A549 (cell line): ENCODE measurements around the gene LPIN3. TPM values are rescaled to one million over a fixed set of nuclear protein-coding genes. Genes with fewer than 3 reads are reported as not detected.

ENCODE experiments used
- ATAC-seq, 2 experiments: fragments of 200-7000 bp in 1 of 2; fragments of >200 bp in 1 of 2; cut with Nextera tagmentation in 1 of 2; cut with Tn5 transposase in 1 of 2; 3 replicates each; pipeline versions ENCODE4 v1.8.0 to v1.9.1; 2018 to 2020; ENCODE audit warnings: mild to moderate bottlenecking in 1 of 2, moderate library complexity in 1 of 2
- CTCF ChIA-PET: fragments of 300-600 bp; sonication (Branson Sonifier 250); formaldehyde crosslinking; extraction: SDS; loops from one replicate; lab custom pipeline; 2021; ENCODE audit warnings: antibody characterized with exemption, inconsistent platforms; lab: Yijun Ruan, JAX
- POLR2A ChIA-PET: fragments of 350-600 bp; formaldehyde crosslinking; extraction: SDS; loops from one replicate; lab custom pipeline; 2021; ENCODE audit warnings: antibody characterized with exemption, inconsistent platforms; lab: Yijun Ruan, JAX
- DNase-seq, 2 experiments: peaks; one replicate each; pipeline versions ENCODE4 v3.0.0 to v3.0.0-alpha.2; 2011 to 2016; ENCODE audit warnings: low read depth in 1 of 2, low spot score in 1 of 2
- FAIRE-seq: peaks from 2 replicates; lab custom pipeline; 2011; peaks lifted over from hg19 to GRCh38; lab: Jason Lieb, UNC
- H3K27ac ChIP-seq, 2 experiments: fragments of >200 bp; sonication (Bioruptor Twin); formaldehyde crosslinking; 3 replicates each; pipeline ENCODE4 v1.5.1; 2016 to 2017
- H3K4me1 ChIP-seq: fragments of >200 bp; sonication (Bioruptor Twin); formaldehyde crosslinking; 3 replicates; pipeline ENCODE4 v1.6.1; 2016
- H3K4me2 ChIP-seq: fragments of >200 bp; sonication (Bioruptor Twin); formaldehyde crosslinking; 3 replicates; pipeline ENCODE4 v1.6.1; 2016
- H3K4me3 ChIP-seq: fragments of >200 bp; sonication (Bioruptor Twin); formaldehyde crosslinking; 3 replicates; pipeline ENCODE4 v1.5.1; 2016
- H3K9me3 ChIP-seq: fragments of >200 bp; sonication (Bioruptor Twin); formaldehyde crosslinking; 3 replicates; pipeline ENCODE4 v1.6.1; 2016
- EHMT2 ChIP-seq: fragments of 200-600 bp; sonication (generic); IDR thresholded peaks from 2 replicates; pipeline ENCODE4 v1.6.1; 2016; ENCODE audit warnings: antibody characterized with exemption, low read depth, mild to moderate bottlenecking, moderate library complexity
- ESRRA ChIP-seq: fragments of 150-350 bp; IDR thresholded peaks from 2 replicates; pipeline ENCODE4 v1.6.1; 2014; ENCODE audit warnings: mild to moderate bottlenecking, low read length, borderline replicate concordance
- FOXS1 ChIP-seq: fragments of 250-450 bp; sonication (Bioruptor Pico); IDR thresholded peaks from 2 replicates; pipeline ENCODE4 v1.5.0; 2020; ENCODE audit warnings: mild to moderate bottlenecking, moderate library complexity
- HDAC2 ChIP-seq: fragments of 200-600 bp; sonication (generic); IDR thresholded peaks from 2 replicates; pipeline ENCODE4 v1.6.1; 2016
- HOXA7 ChIP-seq: fragments of 250-450 bp; sonication (Bioruptor Pico); IDR thresholded peaks from 2 replicates; pipeline ENCODE4 v1.5.0; 2020; ENCODE audit warnings: mild to moderate bottlenecking, moderate library complexity
- JUN ChIP-seq, 2 experiments: fragments of >200 bp; sonication (Bioruptor Twin); formaldehyde crosslinking; IDR thresholded peaks; 2 replicates in 1 of 2; 3 replicates in 1 of 2; pipeline ENCODE4 v1.6.1; 2016 to 2017
- KDM5A ChIP-seq: fragments of 200-600 bp; sonication (generic); IDR thresholded peaks from 2 replicates; pipeline ENCODE4 v1.6.1; 2016; ENCODE audit warnings: antibody characterized with exemption, mild to moderate bottlenecking
- MAFK ChIP-seq: fragments of 450-650 bp; IDR thresholded peaks from 2 replicates; pipeline ENCODE4 v1.6.1; 2014; ENCODE audit not compliant: partially characterized antibody
- NFE2L2 ChIP-seq: fragments of 150-350 bp; conservative IDR thresholded peaks from 2 replicates; pipeline ENCODE4 v1.6.1; 2014; ENCODE audit warnings: low read length
- NPAS2 ChIP-seq: fragments of 250-450 bp; sonication (Bioruptor Pico); IDR thresholded peaks from 2 replicates; pipeline ENCODE4 v1.8.0; 2022; ENCODE audit warnings: mild to moderate bottlenecking, moderate library complexity, borderline replicate concordance
- NR3C1 ChIP-seq: fragments of >200 bp; sonication (Bioruptor Twin); formaldehyde crosslinking; IDR thresholded peaks from 3 replicates; pipeline ENCODE4 v1.6.1; 2017
- SREBF2 ChIP-seq: fragments of 450-650 bp; IDR thresholded peaks from 2 replicates; pipeline ENCODE4 v1.6.1; 2014; ENCODE audit warnings: mild to moderate bottlenecking, moderate library complexity
- ZNF302 ChIP-seq: fragments of 250-450 bp; sonication (Bioruptor Pico); IDR thresholded peaks from 2 replicates; pipeline ENCODE4 v1.9.0; 2021; ENCODE audit warnings: inconsistent platforms, mild to moderate bottlenecking, moderate library complexity
- WGBS: methylation state at CpG from one replicate; pipeline ENCODE4 v1.1.6; 2017; ENCODE audit errors: missing lambda C conversion rate; 5-methylcytosine and 5-hydroxymethylcytosine counted together
- polyA plus RNA-seq, 4 experiments: library from polyadenylated mRNA; depleted of rRNA in 3 of 4; stranded (reverse); fragments of >200 nt; fragmentation: RNase III in 1 of 4; extraction: RNeasy Plus Mini Kit Qiagen cat#74134 plus additional on column Dnase treatment in 1 of 4; gene quantifications; 2 replicates in 3 of 4; 3 replicates in 1 of 4; pipeline ENCODE4 v1.2.3, GENCODE V29; 2011 to 2017
- TF ChIP-seq, protein P1 (sequence below): fragments of 450-650 bp; IDR thresholded peaks from 2 replicates; pipeline ENCODE4 v1.6.1; 2014; ENCODE audit warnings: antibody characterized with exemption
- TF ChIP-seq, protein P2 (sequence below): fragments of 150-350 bp; IDR thresholded peaks from 2 replicates; pipeline ENCODE4 v1.6.1; 2014; ENCODE audit warnings: low read depth, mild to moderate bottlenecking, low read length
- TF ChIP-seq, protein P3 (sequence below): fragments of >200 bp; sonication (Bioruptor Twin); formaldehyde crosslinking; IDR thresholded peaks from 3 replicates; pipeline ENCODE4 v1.5.1; 2016
- TF ChIP-seq, protein P4 (sequence below): fragments of >200 bp; sonication (Bioruptor Twin); formaldehyde crosslinking; IDR thresholded peaks from 2 replicates; pipeline ENCODE4 v1.6.1; 2016
- TF ChIP-seq, protein P5 (sequence below): fragments of 250-450 bp; sonication (Bioruptor Pico); IDR thresholded peaks from 2 replicates; pipeline ENCODE4 v1.5.0; 2020; ENCODE audit warnings: low read depth, mild to moderate bottlenecking, moderate library complexity
- TF ChIP-seq, protein P6 (sequence below): fragments of >200 bp; sonication (Bioruptor Twin); formaldehyde crosslinking; IDR thresholded peaks from 3 replicates; pipeline ENCODE4 v1.6.1; 2016

LPIN3 gene
- polyA plus RNA-seq, 2 of the 4 experiments (the other 2 are of a cell fraction): 6.3 to 14.4 TPM

DNA sequence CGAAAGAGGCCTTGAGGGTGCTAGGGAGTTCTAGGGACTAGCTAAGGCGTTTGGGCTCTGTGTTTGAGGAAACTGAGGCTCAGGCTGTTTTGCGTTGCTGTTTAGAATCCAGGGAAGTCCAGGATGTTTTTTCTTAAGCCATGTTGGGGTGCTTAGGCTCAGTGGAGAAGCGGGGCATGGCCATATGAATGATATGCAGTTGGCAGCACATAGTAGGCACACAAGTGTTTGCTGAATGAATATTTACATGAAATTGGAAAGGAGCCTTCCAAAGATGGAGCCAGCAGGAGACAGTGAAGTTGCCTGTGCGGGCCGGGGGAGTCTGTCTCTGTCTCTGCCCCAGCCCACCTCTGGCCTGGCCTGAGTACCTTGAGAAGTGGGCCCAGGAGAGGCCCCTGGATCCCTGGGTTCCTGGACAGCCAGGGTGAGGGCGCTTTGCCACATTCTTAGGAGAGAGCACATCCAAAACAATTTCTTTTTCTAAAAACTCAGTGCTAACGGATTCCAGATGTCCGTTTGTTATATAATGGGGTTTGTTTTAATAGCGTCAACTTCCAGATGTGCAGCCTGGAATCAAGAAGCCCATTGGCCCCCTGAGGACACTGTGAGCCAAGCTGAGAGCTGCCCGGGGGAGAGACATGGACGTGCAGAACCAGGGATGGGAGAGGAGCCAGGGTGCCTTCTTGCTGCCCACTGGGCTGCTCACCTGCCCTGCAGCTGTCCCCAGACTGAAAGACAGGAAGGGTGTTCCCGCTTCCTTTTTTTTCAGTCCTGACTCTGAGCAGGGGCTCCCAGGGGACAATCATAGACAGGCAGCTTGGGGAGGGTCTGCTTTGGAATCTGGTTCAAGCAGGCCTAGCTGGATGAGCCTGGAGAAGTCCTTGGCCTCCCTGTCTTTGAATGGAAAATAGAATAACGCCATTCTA lies 46.1 kb downstream of the LPIN3 start:
- no peak for FAIRE-seq
- ChIA-PET POLR2A (no interaction called here), CTCF (no interaction called here)
- no peak for ATAC-seq
- Histone ChIP-seq H3K4me3 (no peak overlapping the region), H3K9me3 (no peaks in the 10 kb centered on the region), H3K4me2 (no peak overlapping the region), H3K27ac (no peak overlapping the region), H3K4me1 (no peaks in the 10 kb centered on the region)
- 68% methylated on average over 14 of the region's 14 CpGs for WGBS
- TF ChIP-seq, protein P1, sequence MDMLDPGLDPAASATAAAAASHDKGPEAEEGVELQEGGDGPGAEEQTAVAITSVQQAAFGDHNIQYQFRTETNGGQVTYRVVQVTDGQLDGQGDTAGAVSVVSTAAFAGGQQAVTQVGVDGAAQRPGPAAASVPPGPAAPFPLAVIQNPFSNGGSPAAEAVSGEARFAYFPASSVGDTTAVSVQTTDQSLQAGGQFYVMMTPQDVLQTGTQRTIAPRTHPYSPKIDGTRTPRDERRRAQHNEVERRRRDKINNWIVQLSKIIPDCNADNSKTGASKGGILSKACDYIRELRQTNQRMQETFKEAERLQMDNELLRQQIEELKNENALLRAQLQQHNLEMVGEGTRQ: no peak
- no peak for TF ChIP-seq FOXS1 (CRISPR knock-in tag)
- no peak for TF ChIP-seq SREBF2
- no peak for TF ChIP-seq NFE2L2
- no peak for TF ChIP-seq HDAC2
- no peak for TF ChIP-seq ZNF302 (CRISPR knock-in tag)
- no peak for TF ChIP-seq JUN (IDR thresholded peaks at IDR 0.05)
- TF ChIP-seq, protein P2, sequence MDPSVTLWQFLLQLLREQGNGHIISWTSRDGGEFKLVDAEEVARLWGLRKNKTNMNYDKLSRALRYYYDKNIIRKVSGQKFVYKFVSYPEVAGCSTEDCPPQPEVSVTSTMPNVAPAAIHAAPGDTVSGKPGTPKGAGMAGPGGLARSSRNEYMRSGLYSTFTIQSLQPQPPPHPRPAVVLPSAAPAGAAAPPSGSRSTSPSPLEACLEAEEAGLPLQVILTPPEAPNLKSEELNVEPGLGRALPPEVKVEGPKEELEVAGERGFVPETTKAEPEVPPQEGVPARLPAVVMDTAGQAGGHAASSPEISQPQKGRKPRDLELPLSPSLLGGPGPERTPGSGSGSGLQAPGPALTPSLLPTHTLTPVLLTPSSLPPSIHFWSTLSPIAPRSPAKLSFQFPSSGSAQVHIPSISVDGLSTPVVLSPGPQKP: no peak
- TF ChIP-seq EHMT2: no peak
- TF ChIP-seq, protein P3, sequence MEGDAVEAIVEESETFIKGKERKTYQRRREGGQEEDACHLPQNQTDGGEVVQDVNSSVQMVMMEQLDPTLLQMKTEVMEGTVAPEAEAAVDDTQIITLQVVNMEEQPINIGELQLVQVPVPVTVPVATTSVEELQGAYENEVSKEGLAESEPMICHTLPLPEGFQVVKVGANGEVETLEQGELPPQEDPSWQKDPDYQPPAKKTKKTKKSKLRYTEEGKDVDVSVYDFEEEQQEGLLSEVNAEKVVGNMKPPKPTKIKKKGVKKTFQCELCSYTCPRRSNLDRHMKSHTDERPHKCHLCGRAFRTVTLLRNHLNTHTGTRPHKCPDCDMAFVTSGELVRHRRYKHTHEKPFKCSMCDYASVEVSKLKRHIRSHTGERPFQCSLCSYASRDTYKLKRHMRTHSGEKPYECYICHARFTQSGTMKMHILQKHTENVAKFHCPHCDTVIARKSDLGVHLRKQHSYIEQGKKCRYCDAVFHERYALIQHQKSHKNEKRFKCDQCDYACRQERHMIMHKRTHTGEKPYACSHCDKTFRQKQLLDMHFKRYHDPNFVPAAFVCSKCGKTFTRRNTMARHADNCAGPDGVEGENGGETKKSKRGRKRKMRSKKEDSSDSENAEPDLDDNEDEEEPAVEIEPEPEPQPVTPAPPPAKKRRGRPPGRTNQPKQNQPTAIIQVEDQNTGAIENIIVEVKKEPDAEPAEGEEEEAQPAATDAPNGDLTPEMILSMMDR: no peak
- TF ChIP-seq, protein P4, sequence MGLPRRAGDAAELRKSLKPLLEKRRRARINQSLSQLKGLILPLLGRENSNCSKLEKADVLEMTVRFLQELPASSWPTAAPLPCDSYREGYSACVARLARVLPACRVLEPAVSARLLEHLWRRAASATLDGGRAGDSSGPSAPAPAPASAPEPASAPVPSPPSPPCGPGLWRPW: no peak
- no peak for TF ChIP-seq NR3C1
- TF ChIP-seq, protein P5, sequence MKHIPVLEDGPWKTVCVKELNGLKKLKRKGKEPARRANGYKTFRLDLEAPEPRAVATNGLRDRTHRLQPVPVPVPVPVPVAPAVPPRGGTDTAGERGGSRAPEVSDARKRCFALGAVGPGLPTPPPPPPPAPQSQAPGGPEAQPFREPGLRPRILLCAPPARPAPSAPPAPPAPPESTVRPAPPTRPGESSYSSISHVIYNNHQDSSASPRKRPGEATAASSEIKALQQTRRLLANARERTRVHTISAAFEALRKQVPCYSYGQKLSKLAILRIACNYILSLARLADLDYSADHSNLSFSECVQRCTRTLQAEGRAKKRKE: no peak
- no peak for TF ChIP-seq KDM5A
- no peak for TF ChIP-seq MAFK
- no peak for TF ChIP-seq NPAS2 (CRISPR knock-in tag)
- TF ChIP-seq HOXA7 (CRISPR knock-in tag): no peak
- TF ChIP-seq ESRRA: no peak
- DNase-seq: no peak

DNA sequence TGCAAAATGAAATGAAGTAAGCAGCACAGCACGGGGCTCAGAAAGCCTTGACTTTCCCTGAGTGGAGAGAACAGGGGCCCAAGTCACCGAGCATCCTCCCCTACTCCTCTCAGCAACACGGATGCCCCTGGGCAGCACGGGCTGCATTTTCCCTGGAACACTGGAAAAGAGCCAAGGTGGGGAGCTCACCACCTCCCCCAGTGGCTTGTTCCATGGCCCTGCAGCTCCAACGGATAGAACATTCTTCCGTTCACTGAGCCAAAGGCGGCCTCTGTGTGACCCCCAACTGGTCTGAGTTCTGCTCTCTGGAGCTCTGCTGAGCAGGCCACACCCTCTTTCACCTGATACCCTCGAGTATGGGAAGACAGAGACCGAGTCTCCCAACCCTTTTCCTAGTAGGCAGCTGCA lies 46.8 kb downstream of the LPIN3 start:
- H3K27ac ChIP-seq: no peak overlapping the region
- H3K4me3 ChIP-seq: no peak overlapping the region
- H3K4me2 ChIP-seq: no peak overlapping the region
- H3K9me3 ChIP-seq: no peaks in the 10 kb centered on the region
- ATAC-seq (peak; percentile 57 to 63; a peak in 4 of 6 replicates), DNase-seq (no peak), FAIRE-seq (no peak)
- POLR2A ChIA-PET: no interaction called here
- 50% methylated on average over 9 of the region's 9 CpGs for WGBS
- TF ChIP-seq, protein P4: no peak
- TF ChIP-seq HOXA7 (CRISPR knock-in tag): no peak
- TF ChIP-seq, protein P6, sequence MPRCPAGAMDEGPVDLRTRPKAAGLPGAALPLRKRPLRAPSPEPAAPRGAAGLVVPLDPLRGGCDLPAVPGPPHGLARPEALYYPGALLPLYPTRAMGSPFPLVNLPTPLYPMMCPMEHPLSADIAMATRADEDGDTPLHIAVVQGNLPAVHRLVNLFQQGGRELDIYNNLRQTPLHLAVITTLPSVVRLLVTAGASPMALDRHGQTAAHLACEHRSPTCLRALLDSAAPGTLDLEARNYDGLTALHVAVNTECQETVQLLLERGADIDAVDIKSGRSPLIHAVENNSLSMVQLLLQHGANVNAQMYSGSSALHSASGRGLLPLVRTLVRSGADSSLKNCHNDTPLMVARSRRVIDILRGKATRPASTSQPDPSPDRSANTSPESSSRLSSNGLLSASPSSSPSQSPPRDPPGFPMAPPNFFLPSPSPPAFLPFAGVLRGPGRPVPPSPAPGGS: no peak
- TF ChIP-seq, all 56 proteins: peak for 0
- H3K4me1 ChIP-seq: no peaks in the 10 kb centered on the region
- CTCF ChIA-PET: no interaction called here
